ENCODE data around the gene ARMC9.
"Not testable (repeated sequence)": the region's sequence is repeated elsewhere in the genome, so short reads cannot be mapped to it uniquely, and the experiment has no call there.

ARMC9 gene

DNA sequence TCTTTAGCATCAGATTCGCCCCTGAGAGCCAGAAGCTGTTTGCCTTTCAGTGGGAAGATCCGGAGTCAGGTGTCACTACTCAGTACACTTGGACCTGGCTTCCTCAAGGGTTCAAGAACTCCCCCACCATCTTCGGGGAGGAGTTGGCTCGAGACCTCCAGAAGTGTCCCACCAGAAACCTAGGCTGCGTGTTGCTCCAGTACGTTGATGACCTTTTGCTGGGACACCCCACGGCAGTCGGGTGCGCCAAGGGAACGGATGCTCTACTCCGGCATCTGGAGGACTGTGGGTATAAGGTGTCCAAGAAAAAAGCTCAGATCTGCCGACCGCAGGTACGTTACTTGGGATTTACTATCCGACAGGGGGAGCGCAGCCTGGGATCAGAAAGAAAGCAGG is 205.8 kb downstream of the ARMC9 start:
- DNase-seq = not testable (repeated sequence)

DNA sequence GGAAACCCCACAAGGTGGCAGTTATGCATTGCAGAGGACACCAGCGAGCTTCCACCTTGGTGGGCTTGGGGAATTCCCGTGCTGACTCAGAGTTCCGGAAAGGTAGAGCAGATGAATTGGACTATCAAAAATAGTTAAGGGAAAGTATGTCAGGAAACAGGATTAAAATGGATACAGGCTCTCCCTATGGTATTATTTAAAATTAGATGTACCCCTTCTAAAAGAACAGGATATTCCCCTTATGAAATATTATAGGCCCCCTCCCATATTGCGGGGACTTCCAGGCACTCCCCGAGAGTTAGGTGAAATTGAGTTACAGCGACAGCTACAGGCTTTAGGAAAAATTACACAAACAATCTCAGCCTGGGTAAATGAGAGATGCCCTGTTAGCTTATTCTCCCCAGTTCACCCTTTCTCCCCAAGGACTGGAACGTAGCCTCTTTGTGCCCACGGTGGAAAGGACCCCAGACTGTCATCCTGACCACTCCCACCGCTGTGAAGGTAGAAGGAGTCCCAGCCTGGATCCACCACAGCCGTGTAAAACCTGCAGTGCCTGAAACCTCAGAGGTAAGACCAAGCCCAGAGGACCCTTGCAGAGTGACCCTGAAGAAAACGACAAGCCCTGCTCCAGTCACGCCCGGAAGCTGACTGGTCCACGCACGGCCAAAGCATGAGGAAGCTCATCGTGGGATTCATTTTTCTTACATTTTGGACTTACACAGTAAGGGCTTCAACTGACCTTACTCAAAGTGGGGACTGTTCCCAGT is 207.4 kb downstream of the ARMC9 start:
- not testable (repeated sequence) for DNase-seq

DNA sequence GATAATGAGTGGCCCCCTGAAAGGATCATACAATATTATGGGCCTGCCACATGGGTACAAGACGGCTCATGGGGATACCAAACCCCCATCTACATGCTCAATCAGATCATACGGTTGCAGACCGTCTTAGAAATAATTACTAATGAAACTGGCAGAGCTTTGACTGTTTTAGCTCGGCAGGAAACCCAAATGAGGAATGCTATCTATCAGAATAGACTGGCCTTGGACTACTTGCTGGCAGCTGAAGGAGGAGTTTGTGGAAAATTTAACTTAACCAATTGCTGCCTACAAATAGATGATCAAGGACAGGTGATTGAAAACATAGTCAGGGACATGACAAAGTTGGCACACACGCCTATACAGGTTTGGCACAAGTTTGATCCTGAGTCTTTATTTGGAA is 209.3 kb downstream of the ARMC9 start:
- DNase-seq = not testable (repeated sequence)

DNA sequence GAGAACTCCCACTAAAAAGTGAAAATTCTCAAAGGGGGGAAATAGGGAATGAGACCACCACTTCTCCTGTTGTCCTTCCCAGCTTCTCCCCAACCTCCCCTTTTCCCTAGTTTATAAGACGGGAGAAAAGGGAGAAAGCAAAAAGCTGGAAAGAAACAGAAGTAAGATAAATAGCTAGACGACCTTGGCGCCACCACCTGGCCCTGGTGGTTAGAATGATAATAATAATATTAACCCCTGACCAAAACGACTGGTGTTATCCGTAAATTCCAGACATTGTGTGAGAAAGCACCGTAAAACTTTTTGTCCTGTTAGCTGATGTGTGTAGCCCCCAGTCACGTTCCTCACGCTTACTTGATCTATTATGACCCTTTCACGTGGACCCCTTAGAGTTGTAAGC is 209.9 kb downstream of the ARMC9 start:
- DNase-seq = not testable (repeated sequence)

DNA sequence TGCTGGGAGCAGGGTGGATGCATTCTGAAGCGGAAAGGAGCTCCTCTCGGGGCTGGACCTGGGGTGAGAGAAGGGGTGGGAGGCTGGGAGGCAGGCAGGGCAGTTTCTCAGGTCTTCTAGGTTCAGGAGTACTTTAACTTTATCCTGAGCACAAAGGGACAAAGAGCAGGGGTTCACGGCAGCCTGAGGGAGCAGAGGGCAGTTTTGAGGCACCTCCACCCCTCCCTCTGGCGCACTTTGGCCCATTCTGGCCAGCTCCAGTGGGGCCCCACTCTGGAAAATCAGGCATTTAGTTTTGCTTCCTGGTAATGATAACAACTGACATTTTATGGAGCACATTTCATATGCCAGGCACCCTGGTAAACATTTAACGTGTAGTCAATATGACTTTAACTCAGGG is 211.3 kb downstream of the ARMC9 start:
- DNase-seq = no peak

DNA sequence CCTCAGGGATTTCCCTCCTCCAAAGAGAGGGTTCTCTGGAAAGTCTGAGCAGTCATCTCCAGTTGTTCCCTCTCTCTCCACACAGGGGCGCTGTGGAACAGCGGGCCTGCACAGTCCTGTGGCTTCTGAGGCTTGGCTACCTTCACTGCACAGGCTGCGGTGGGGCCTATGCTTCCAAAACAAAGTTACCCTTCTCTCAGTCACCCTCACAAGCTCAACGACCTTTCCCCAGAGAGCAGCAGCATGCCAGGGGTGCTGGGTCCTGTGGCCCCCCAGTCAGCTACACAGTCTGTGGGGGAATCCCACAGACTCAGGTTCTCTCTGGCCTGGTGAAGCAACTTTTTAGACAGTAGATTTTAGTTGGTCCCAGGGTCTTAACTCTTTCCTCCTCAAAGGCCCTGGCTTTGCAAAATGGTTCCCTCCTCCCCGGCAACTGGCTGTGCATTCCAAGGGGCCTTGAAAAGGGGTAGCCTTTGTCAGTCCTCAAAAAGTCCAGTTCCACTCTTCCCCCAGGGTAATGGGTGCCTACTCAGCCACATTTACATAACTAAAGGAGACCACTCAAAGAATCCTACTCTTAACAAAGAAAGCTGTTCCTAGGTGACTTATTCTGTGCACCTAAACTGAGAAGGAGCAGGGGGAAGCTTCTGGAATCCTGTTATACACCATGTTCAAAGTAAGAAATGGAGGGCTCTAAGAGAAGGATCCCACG is 212.0 kb downstream of the ARMC9 start:
- DNase-seq = no peak

DNA sequence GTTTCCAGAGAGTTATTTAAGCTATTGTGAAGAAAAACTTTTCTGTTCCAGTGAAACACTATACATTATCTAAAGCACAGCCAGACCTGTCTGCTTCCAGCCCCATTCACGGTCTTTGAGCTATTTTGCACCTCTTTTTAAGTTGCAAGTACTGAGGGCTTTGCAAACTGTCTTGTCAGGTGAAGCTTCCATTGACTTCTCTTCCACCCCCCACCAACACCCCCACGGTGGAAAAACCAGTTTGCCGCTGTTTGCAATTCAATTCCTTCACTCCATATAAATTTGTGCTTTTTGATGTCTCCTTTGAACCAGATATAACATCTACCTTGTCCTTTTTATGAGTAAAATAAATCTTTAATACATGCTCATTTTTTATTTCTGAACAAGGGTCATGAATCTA is 212.8 kb downstream of the ARMC9 start:
- DNase-seq = no peak

DNA sequence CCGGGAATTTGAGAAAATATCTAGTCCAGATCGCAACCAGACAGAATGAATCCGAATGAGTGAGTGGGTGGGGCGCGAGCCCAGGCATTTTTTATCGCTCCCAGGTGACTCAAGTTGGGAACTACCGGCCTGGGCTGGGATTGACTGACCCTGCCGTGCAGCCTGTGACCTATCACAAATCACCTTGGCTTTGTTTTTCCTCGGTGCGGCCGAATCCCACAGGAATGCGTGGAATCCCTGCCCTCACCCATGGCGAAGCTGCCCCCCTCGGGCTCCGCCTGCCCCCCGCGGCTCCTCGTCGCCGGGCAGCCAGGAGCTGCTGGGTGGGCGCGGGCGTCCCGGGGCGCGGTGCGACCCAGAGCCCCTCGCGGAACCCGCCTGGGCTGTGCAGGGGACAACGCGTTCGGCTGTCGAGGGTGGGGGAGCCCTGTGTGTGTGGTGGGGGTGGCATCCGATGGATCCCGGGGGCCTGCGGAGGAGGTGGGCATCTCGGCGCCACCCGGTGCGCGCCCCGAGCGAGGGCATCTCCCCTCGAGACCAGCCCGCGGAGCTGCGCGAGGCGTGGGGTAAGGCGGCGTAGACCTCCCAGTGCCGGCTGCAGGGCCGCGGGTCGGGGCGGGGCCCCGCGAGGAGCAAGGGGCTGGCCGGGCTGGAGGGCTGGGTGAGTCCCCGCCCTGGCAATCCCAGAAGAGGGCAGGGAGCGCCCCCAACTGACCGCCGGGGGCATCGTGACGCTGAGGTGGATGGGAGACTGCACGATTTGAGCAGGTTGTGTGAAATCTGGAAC is 213.6 kb downstream of the ARMC9 start:
- DNase-seq = peak; percentile 28

DNA sequence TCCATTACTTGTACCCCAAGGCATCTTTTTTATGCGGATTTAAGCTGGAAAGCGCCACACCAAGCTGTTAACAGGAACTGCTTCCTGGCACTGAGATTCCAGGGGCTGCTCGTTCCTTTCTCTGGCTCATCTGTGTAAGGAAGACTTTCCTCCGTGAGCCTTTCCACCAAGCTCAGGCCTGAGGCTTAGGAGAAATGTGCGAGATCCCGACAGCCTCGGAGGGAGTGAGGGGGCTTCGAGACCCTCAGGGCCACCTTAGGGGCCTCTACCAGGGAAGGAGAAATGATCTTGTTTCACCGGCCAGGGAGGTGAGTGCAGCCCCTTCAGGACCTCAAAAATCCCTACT is 214.2 kb downstream of the ARMC9 start:
- DNase-seq = no peak

DNA sequence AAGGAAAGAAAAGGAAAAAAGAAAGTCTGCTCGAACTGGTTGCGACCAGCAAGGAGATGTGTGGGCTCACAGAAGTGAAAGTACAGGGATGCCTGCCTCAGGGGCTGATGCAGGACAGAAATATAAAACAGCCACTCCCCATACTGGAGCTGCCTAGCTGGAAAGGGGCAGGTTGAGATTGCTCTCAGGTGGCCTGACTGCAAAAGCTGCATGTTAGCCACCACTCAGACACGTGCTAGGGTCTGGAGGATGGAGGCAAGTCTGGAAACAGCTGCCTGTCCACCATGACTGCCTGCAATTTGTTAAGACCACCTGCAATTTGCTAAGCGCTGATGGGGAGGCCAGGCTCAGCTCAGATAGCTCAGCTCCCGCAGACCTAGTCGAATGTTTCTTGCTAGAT is 215.0 kb downstream of the ARMC9 start:
- no peak for DNase-seq

DNA sequence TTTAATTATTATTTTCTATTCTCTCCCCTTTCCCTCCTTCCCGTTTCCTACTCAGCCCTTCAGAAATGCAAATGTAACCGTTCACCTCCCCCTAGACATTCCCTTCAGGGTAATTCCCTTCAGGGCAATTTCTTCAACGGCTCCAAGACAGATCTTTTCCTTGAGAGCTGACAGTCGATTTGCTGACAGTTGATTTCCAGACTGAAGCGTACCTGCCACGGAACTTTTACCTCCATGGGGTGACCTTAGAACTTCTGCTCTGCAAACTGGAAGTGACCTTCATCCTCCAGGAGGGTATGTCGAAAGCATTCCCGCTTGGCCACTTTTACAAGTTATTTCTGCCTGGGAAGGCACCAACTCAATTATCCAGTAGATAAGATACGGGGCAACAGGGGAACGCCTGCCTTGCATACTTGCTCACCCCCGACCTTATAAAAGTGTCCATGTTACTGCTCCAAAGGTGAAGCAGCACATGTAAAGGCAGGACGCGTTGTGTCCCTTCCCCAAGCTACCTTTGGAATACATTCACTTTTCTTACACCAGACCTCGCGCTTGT is 215.6 kb downstream of the ARMC9 start:
- DNase-seq = no peak

DNA sequence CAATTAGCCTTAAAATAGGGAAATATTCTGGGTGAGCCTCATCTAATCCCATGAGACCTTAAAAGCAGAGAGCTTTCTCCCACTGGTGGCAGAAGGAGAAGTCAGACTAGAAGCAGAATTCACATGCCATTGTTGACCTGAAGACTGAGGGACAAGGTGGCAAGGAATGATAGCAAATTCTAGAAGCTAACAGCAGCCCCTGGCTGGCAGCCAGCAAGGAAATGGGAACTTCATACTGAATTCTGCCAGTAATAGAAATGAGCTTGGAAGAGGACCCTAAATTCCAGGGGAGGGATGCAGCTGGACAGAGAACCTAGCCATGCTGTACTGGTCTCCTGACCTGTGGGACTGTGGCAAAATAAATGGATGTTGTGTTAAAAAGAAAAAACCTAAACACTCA is 216.6 kb downstream of the ARMC9 start:
- DNase-seq = no peak

DNA sequence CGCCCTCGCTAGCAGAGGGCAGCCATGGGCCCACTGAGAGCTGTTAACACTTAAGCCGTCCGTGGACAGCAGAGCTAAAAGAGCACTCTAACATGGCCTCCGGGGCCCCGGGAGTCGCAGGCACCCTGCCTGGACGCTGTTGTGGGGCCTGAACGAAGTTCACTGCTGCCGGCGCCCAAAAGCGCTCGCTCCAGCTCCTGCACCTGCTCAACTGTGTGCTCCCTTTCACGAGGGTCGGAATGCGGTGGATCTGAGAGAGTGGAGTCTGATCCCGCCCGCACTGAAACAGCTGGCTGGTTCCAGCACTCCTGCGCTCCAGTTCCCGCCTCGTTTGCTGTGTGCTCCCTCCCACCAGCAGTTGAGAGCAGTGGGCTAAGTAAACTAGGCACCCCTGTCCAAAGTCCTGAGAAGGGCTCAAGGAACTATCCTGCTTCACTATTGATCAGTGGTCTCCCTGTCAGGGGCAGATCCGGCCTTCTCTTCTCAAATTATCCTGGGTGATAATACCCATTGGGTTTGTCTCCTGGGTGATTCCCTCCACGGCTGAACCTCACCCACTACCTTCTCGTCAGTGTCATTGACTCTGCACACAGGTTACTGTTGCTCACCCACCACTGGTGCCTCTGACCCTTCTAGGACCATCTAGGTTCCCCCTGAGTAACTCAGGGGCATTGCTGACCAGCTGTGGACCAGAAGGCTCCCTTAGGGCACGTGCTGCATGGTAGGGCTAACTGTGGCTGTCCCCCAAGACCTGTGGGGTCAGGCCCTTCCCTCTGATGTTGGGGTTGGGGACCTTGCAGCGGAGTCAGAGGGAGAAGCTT is 220.6 kb downstream of the ARMC9 start:
- DNase-seq = no peak

DNA sequence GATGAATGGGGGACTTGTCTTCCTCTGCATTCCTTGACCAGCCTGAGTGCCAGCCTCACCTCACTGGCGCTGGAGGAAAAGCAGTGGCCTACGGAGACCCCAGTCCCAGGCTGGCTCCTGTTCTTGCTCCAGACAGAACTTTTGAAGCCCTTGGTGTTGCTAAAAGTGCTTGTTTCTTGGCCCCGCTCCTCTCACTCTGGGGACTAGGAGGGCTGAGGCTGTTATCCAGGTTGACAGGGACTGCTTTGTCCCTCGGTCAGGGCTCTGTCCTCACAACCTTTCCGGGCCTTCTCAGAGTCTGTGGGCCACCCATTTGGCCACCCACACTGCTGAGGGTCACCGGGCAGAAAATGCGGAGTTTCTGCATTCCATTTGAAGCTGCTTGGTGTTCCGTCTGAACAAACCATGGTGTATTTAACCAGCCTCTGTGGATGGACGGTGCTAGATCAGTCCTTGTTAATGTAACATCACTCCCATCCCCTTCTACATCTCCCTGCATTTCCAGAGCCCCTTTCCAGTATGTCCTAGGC is 222.7 kb downstream of the ARMC9 start:
- no peak for DNase-seq

DNA sequence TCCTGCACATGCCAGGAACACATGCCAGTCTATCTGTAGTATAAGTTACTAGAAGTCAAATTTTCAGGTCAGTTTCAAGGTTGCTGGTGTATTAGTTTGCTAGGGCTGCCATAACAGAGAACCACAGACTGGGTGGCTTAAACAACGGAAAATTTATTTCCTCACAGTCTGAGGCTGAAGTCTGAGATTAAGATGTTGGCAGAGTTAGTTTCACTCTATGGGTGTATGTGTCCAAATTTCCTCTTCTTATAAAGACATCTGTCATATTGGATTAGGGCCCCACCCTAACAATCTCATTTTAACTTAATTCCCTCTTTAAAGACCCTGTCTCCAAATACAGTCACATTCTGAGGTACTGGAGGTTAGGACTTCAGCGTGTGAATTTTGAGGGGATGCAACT is 223.6 kb downstream of the ARMC9 start:
- DNase-seq = no peak

DNA sequence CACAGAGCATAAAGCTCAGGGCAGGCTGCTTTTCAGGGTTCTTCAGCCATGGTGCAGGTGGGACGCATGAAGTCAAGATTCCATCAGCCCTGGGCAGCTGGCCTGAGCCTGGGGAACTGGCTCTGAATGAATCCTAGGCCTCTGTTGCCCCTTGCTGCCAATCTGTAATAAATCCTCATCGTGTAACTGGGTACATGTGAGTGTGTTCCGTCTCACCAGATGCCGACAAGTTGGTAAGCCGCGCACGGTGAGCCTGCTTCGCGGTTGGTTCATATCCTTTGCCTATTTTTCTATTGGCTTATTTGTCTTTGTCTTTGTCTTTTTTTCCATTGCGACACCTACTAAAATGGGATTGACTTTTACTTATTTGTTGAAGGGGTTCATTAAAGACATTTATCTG is 224.7 kb downstream of the ARMC9 start:
- no peak for DNase-seq
